ENCODE measurements around the gene CDC14A. TPM values are rescaled to one million over a fixed set of nuclear protein-coding genes. Genes with fewer than 3 reads are reported as not detected.

The CDC14A gene
- total and polyA plus RNA-seq, 2 of the 8 experiments (the other 6 are each of a cell fraction or from before 2014, with no cell fraction given), result 3.2 to 8.9 TPM

DNA sequence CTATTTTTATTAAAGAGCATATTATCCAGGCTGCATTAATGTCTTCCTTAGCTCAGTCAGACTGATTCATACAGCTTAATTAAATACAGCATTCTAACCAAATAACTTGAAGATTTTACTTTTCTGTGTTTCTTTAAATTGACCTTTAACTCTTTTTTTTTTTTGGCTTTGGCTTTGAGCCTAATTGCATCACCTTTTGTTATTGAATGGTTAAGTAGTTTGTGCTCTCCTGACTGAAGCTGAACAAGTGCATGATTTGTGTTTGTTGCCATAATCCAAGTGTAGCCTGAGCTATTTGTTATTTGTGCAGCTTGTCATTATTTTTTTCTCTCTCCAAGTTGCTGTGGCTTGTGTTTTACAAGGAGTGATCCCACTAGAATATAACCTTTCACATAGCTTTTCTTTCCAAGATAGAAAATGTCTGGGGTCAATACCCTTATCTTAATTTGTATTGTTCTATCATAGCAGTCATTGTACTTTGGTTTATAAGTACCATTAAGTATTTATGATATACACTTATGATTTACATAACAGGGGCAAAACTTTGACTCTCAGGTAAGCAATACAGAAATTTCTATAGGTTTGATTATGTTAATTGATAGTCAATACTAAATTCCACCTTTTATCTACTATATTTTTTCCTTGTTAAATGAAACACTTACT, 31.6 kb downstream of the CDC14A start (continued):
- TF ChIP-seq BACH1 (IDR thresholded peaks at IDR 0.05; ENCODE audit: low read length) (no peak), JUN (IDR thresholded peaks at IDR 0.05; ENCODE audit: low read depth, low read length) (no peak), RAD21 (IDR thresholded peaks at IDR 0.05 in 1 of 2, conservative IDR thresholded peaks at IDR 0.05 in 1 of 2; ENCODE audit: low read depth in 2 of 2, low read length in 2 of 2) (no peak), CBX8 (IDR thresholded peaks at IDR 0.05; ENCODE audit: borderline replicate concordance, low read depth, low read length) (no peak), MAFK (IDR thresholded peaks at IDR 0.05; ENCODE audit: low read depth, low read length) (no peak), EP300 (IDR thresholded peaks at IDR 0.05; ENCODE audit: borderline replicate concordance in 1 of 2, low read depth in 2 of 2, low read length in 2 of 2) (no peak)

Data from H1 (cell line).